Posterior vena cava (tissue), 2 donors: ENCODE data around the gene HOMER1. TPM values are rescaled to one million over a fixed set of nuclear protein-coding genes. Genes with fewer than 3 reads are reported as not detected.
"Not testable (repeated sequence)": the region's sequence is repeated elsewhere in the genome, so short reads cannot be mapped to it uniquely, and the experiment has no call there.

Experiments
- DNase-seq: peaks from one replicate; pipeline ENCODE4 v3.0.0-alpha.2; 2020; ENCODE audit warnings: low spot score
- intact Hi-C, 2 donors: fragments of 100-400 bp; cut with DNase I; formaldehyde crosslinking; loops; one replicate each; pipeline versions ENCODE4 v1.14.1 to v1.14.2; 2022 to 2023
- total RNA-seq, 2 donors: library from RNA; stranded (reverse); fragmentation: NEBNext Ultra II Directional; extraction: Animal tissue kit (Norgen Biotek cat#: 25700); gene quantifications; one replicate each; pipeline ENCODE4 v1.2.1, GENCODE V29; 2021
- donor health status: DM: yes; HTN: yes; CAD: no.
- donor health status: DM: yes; HTN: yes; CAD: no.

The HOMER1 gene
- total RNA-seq, 2 donors from 2014 or later: 6.8 to 7.8 TPM

GRCh38 chr5:79456400-79456799, 57.5 kb downstream of the HOMER1 start:
- intact Hi-C loops: no loop called here
- DNase-seq: no peak

- intact Hi-C loops: no loop called here
- no peak for DNase-seq
Measured at GRCh38 chr5:79454043-79454442, 59.9 kb downstream of the HOMER1 start.

GRCh38 chr5:79448336-79448735, 65.6 kb downstream of the HOMER1 start:
- DNase-seq: no peak
- intact Hi-C loops: loop anchor here in 1 of 2 donors (2.0 kb wide), 1 partner anchor 38 kb away; no protein-coding TSS in a partner anchor

GRCh38 chr5:79436821-79437220, 77.1 kb downstream of the HOMER1 start:
- DNase-seq: no peak
- intact Hi-C loops: no loop called here

GRCh38 chr5:79436224-79436623, 77.7 kb downstream of the HOMER1 start:
- intact Hi-C loops: no loop called here
- no peak for DNase-seq

- intact Hi-C loops: no loop called here
- DNase-seq: no peak
Measured at GRCh38 chr5:79430196-79430595, 83.7 kb downstream of the HOMER1 start.

GRCh38 chr5:79423296-79423695, 90.6 kb downstream of the HOMER1 start:
- no peak for DNase-seq
- intact Hi-C loops: loop anchor here in 1 of 2 donors (5.0 kb wide), 1 partner anchor 689 kb away; no protein-coding TSS in a partner anchor

GRCh38 chr5:79420248-79420647, 93.7 kb downstream of the HOMER1 start:
- no peak for DNase-seq
- intact Hi-C loops: loop anchor here in 1 of 2 donors (5.0 kb wide), 1 partner anchor 692 kb away; no protein-coding TSS in a partner anchor

GRCh38 chr5:79418276-79418675, 95.7 kb downstream of the HOMER1 start:
- no peak for DNase-seq
- intact Hi-C loops: no loop called here

- DNase-seq: no peak
- intact Hi-C loops: no loop called here
Measured at GRCh38 chr5:79417495-79417894, 96.4 kb downstream of the HOMER1 start.

- intact Hi-C loops: no loop called here
- no peak for DNase-seq
Measured at GRCh38 chr5:79416499-79416898, 97.4 kb downstream of the HOMER1 start.

GRCh38 chr5:79413112-79413511, 100.8 kb downstream of the HOMER1 start:
- intact Hi-C loops: no loop called here
- no peak for DNase-seq

- DNase-seq: no peak
- intact Hi-C loops: no loop called here
Measured at GRCh38 chr5:79408028-79408427, 105.9 kb downstream of the HOMER1 start.

- intact Hi-C loops: no loop called here
- DNase-seq: no peak
Measured at GRCh38 chr5:79407591-79407990, 106.3 kb downstream of the HOMER1 start.

- intact Hi-C loops: no loop called here
- no peak for DNase-seq
Measured at GRCh38 chr5:79401216-79401615, 112.7 kb downstream of the HOMER1 start.

- intact Hi-C loops: no loop called here
- no peak for DNase-seq
Measured at GRCh38 chr5:79399046-79399445, 114.9 kb downstream of the HOMER1 start.

- intact Hi-C loops: no loop called here
- no peak for DNase-seq
Measured at GRCh38 chr5:79397080-79397479, 116.9 kb downstream of the HOMER1 start.

GRCh38 chr5:79396265-79396664, 117.7 kb downstream of the HOMER1 start:
- DNase-seq: no peak
- intact Hi-C loops: no loop called here

- intact Hi-C loops: no loop called here
- no peak for DNase-seq
Measured at GRCh38 chr5:79395296-79395695, 118.6 kb downstream of the HOMER1 start.

GRCh38 chr5:79392776-79393175, 121.2 kb downstream of the HOMER1 start:
- DNase-seq: no peak
- intact Hi-C loops: no loop called here

GRCh38 chr5:79386679-79387078, 127.3 kb downstream of the HOMER1 start:
- no peak for DNase-seq
- intact Hi-C loops: no loop called here

GRCh38 chr5:79385126-79385525, 128.8 kb downstream of the HOMER1 start:
- intact Hi-C loops, DNase-seq: not testable (repeated sequence)
